Mucosa of stomach (tissue), 1 donor: ENCODE measurements around the gene IFIT5.
"Not testable (repeated sequence)": the region's sequence is repeated elsewhere in the genome, so short reads cannot be mapped to it uniquely, and the experiment has no call there.

Experiments
- H3K27me3 ChIP-seq: one replicate; pipeline ENCODE4 v1.7.0; 2013; ENCODE audit warnings: mild to moderate bottlenecking, low read length; ENCODE audit not compliant: control insufficient read depth, insufficient read depth
- H3K36me3 ChIP-seq: one replicate; pipeline ENCODE4 v1.7.0; 2013; ENCODE audit warnings: low read length; ENCODE audit not compliant: control insufficient read depth, insufficient read depth
- H3K4me1 ChIP-seq: one replicate; pipeline ENCODE4 v1.7.0; 2013; ENCODE audit warnings: mild to moderate bottlenecking, low read length; ENCODE audit not compliant: control insufficient read depth, insufficient read depth
- H3K4me3 ChIP-seq: one replicate; pipeline ENCODE4 v1.7.0; 2013; ENCODE audit warnings: low read length
- H3K9ac ChIP-seq: one replicate; pipeline ENCODE4 v1.7.0; 2013; ENCODE audit warnings: mild to moderate bottlenecking, low read length, moderate library complexity
- H3K9me3 ChIP-seq: one replicate; pipeline ENCODE4 v1.7.0; 2013; ENCODE audit warnings: mild to moderate bottlenecking, low read length, moderate library complexity; ENCODE audit not compliant: control insufficient read depth
- donor health status: Pancreatic carcinoma.

Gene IFIT5

GRCh38 chr10:89403043-89403442 is 11.3 kb upstream of the IFIT5 start:
- Histone ChIP-seq H3K4me1 (no peaks in the 10 kb centered on the region), H3K9me3 (no peaks in the 10 kb centered on the region), H3K9ac (no peak overlapping the region), H3K4me3 (no peak overlapping the region), H3K36me3 (no peaks in the 10 kb centered on the region), H3K27me3 (no peaks in the 10 kb centered on the region)

- H3K36me3 ChIP-seq, result no peaks in the 10 kb centered on the region
- no peak overlapping the region for H3K4me3 ChIP-seq
- no peaks in the 10 kb centered on the region for H3K27me3 ChIP-seq
- no peaks in the 10 kb centered on the region for H3K4me1 ChIP-seq
- no peaks in the 10 kb centered on the region for H3K9me3 ChIP-seq
- no peak overlapping the region for H3K9ac ChIP-seq
Observed at GRCh38 chr10:89404104-89405047, 10.0 kb upstream of the IFIT5 start.

- H3K27me3 ChIP-seq, H3K4me1 ChIP-seq, H3K4me3 ChIP-seq, H3K9ac ChIP-seq, H3K36me3 ChIP-seq, H3K9me3 ChIP-seq: not testable (repeated sequence)
Observed at GRCh38 chr10:89406178-89406577, 8.2 kb upstream of the IFIT5 start.

GRCh38 chr10:89407792-89408191 is 6.6 kb upstream of the IFIT5 start:
- not testable (repeated sequence) for H3K4me1 ChIP-seq, H3K9ac ChIP-seq, H3K4me3 ChIP-seq, H3K27me3 ChIP-seq, H3K9me3 ChIP-seq, H3K36me3 ChIP-seq

GRCh38 chr10:89409282-89409681 is 5.1 kb upstream of the IFIT5 start:
- not testable (repeated sequence) for H3K9ac ChIP-seq, H3K9me3 ChIP-seq, H3K36me3 ChIP-seq, H3K4me1 ChIP-seq, H3K27me3 ChIP-seq, H3K4me3 ChIP-seq

GRCh38 chr10:89410551-89410950 is 3.8 kb upstream of the IFIT5 start:
- not testable (repeated sequence) for H3K4me3 ChIP-seq, H3K9ac ChIP-seq, H3K36me3 ChIP-seq, H3K4me1 ChIP-seq, H3K27me3 ChIP-seq, H3K9me3 ChIP-seq

GRCh38 chr10:89411135-89411534 is 3.2 kb upstream of the IFIT5 start:
- not testable (repeated sequence) for H3K27me3 ChIP-seq, H3K4me1 ChIP-seq, H3K9me3 ChIP-seq, H3K4me3 ChIP-seq, H3K9ac ChIP-seq, H3K36me3 ChIP-seq

- not testable (repeated sequence) for H3K4me3 ChIP-seq, H3K9ac ChIP-seq, H3K36me3 ChIP-seq, H3K27me3 ChIP-seq, H3K4me1 ChIP-seq, H3K9me3 ChIP-seq
Observed at GRCh38 chr10:89412276-89412675, 2.1 kb upstream of the IFIT5 start.

GRCh38 chr10:89413398-89413912 is 913 bp upstream of the IFIT5 start:
- Histone ChIP-seq H3K27me3 (no peaks in the 10 kb centered on the region), H3K9me3 (no peaks in the 10 kb centered on the region), H3K9ac (peak overlapping the region; percentile 83), H3K36me3 (no peaks in the 10 kb centered on the region), H3K4me1 (peaks cover 4% of the 10 kb centered on the region), H3K4me3 (peak overlapping the region; percentile 76)

GRCh38 chr10:89414879-89415821 is 782 bp downstream of the IFIT5 start:
- peak overlapping the region; percentile 76 for H3K4me3 ChIP-seq
- H3K9me3 ChIP-seq, result no peaks in the 10 kb centered on the region
- peaks cover 4% of the 10 kb centered on the region for H3K4me1 ChIP-seq
- H3K36me3 ChIP-seq, result no peaks in the 10 kb centered on the region
- peak overlapping the region; percentile 83 for H3K9ac ChIP-seq
- no peaks in the 10 kb centered on the region for H3K27me3 ChIP-seq

GRCh38 chr10:89416465-89416864 is 2.1 kb downstream of the IFIT5 start:
- no peaks in the 10 kb centered on the region for H3K9me3 ChIP-seq
- H3K36me3 ChIP-seq, result no peaks in the 10 kb centered on the region
- H3K4me1 ChIP-seq, result peaks cover 4% of the 10 kb centered on the region
- H3K9ac ChIP-seq, result no peak overlapping the region
- H3K27me3 ChIP-seq, result no peaks in the 10 kb centered on the region
- H3K4me3 ChIP-seq, result no peak overlapping the region

GRCh38 chr10:89419548-89419947 is 5.2 kb downstream of the IFIT5 start:
- Histone ChIP-seq H3K9ac (no peak overlapping the region), H3K4me3 (no peak overlapping the region), H3K9me3 (no peaks in the 10 kb centered on the region), H3K36me3 (no peaks in the 10 kb centered on the region), H3K27me3 (no peaks in the 10 kb centered on the region), H3K4me1 (no peaks in the 10 kb centered on the region)
